Measurements from ENCODE around the gene PRR14L.

- TF ChIP-seq TAF1 (IDR thresholded peaks at IDR 0.05; ENCODE audit: borderline replicate concordance, low read depth, low read length) (no peak), POLR2A (IDR thresholded peaks at IDR 0.05; ENCODE audit: low read depth, low read length) (no peak)
Measured at GRCh38 chr22:31733580-31734079, 16.3 kb downstream of the PRR14L start.
